Glomerular endothelial cell (primary cell): ENCODE results near the gene HMGN2. TPM values are rescaled to one million over a fixed set of nuclear protein-coding genes. Genes with fewer than 3 reads are reported as not detected.

Experiments
- DNase-seq: peaks from one replicate; pipeline ENCODE4 v3.0.0-alpha.2; 2011; ENCODE audit warnings: low read depth, low spot score; ENCODE audit errors: extremely low read depth
- total RNA-seq: library from RNA; depleted of rRNA; stranded (reverse); fragments of >200 nt; gene quantifications from 2 replicates; pipeline ENCODE4 v1.2.3, GENCODE V29; 2015

The HMGN2 gene
- total RNA-seq, result 218 and 234 TPM in 2 replicates

DNA sequence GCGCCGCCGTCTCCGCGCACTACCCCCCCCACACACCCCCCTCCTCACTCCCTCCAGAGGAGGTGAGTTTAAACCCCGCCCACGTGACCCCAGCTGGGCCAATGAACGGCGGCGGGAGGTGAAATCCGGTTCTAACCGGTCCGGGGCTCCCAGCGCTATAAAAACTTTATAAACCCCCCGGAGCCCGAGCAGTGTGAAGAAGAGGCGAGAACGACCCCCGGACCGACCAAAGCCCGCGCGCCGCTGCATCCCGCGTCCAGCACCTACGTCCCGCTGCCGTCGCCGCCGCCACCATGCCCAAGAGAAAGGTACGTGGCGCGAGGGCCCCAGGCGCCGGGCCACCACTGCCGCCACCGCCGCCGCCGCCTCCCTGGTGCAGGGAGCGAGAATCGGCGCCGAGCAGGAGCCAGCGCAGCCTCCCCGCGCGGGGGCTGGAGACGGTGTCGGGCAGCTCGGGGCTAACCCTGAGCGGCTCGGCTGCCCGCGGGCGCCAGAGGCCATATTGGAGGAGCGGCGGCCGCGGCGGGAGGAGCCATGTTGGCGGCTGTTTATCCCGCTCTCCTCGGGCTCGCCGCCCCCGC lies at the start of gene HMGN2:
Gene HMGN2, plus strand, starts transcription at position 121 of the 581 bp plus-strand sequence. Its CDS starts 173 bp downstream, at position 294.
- DNase-seq, result no peak

DNA sequence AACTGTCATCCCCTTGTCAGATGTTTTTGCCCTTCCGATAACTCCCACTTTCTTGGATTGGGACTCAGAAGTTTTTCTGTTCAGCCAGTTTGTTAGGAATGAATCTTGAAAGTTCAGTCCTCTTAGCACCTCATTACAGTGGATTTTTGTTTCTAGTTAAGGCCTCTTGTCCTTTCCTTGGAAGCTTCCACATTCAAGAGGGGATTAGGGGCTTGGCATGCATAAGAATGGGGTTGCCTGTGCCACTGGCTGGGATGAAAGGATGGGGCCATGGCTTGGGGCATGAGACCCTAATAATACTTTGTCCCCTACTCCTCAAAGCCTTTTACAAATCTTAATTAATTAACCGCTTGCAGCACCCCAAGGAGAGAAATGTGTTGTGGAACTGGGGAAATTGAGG lies 42.5 kb upstream of the HMGN2 start:
- DNase-seq, result no peak

DNA sequence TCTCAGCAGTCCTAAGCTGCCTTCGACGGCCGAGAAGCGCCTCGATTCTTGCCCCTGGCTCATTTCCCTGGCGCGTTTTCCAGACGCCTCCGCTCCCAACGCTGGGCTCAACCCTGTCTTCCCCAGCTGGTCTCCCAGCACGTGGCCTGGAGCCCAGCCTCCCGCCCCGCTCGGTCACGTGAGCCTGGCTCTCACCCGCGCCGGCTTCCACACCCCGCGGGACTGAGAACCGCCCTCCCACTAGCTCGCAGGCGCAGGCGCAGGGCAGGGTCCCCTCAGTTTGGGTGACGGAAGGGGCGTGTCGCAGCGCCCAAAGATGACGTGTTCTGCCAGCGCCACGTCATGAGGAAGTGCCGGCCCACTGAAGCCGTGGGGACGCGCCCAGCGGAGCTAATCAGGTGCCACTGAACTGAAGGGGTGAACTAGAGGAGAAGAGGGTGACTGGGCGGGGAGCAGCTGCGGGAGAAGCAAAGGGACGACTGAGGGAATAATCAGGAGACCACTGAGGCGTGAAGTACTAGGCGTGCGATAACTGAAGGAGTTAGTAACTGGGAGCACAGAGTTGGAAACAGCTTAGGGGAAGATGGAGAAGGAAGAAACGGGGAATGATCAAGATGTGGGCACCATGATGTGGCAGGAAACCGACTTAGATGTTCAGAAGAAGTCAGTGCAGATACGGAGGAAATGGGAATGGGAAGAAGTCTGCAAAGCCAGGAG lies 40.1 kb upstream of the HMGN2 start, which contains the start of gene DHDDS:
Gene DHDDS, plus strand, starts transcription at position 343 of the 717 bp plus-strand sequence. CDS start 625 bp downstream, outside the sequence.
- peak; percentile 70 for DNase-seq

DNA sequence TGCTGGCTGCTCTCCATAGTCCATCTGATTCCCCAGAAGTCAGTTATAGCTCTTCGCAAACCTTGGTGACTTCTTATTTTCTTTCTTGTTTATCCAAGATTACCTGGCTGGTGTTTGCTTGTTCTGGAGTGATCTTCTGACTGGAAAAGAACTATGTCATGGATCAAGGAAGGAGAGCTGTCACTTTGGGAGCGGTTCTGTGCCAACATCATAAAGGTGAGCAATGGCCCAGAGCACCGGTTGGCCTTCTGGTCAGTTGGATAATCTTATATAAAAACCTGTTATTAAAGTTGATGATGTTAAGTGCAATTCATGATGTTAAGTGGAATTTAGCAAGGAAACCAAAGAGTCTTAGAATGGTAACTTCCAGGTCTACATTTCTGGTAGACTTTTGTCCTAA lies 39.4 kb upstream of the HMGN2 start:
- no peak for DNase-seq

DNA sequence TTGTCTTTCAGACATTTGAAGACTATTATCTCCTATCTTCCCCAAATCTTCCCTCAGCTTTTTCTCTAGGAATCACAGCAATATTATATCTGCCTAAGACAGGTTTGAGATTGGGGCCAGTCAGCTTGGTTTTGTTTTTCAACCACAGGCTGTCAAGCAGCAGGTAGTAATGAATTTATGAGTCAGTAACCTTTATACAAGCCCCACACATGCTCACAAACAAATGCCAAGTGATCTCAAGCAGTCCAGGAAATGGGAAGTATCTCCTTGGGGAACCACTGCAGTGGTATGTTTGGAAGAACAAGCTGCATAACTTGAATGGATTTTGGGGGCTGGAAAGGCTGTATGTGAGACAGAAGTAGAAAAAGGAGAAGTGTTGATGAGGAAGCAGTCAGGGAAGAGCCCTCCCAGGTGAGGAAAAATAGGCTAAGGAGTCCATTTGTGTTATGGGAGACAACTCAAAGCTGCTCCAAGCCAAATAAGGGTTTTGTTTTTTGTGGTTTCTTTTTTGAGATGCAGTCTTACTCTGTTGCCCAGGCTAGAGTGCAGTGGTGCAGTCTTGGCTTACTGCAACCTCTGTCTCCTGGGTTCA lies 38.0 kb upstream of the HMGN2 start:
- no peak for DNase-seq

DNA sequence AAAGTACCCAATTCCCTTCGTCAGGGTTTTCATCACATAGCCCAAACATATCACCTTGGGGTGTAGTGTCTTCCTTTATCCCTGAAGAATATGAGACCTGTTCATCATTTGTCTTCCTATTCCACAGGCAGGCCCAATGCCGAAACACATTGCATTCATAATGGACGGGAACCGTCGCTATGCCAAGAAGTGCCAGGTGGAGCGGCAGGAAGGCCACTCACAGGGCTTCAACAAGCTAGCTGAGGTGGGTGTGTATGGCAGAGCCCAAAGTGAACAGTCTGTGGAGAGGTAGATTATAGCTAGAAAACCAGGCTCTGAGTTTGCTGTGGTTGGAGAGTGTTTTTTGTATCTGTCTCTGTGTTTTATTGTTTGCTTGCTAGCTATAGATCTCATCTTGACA lies 34.2 kb upstream of the HMGN2 start:
- DNase-seq, result no peak

DNA sequence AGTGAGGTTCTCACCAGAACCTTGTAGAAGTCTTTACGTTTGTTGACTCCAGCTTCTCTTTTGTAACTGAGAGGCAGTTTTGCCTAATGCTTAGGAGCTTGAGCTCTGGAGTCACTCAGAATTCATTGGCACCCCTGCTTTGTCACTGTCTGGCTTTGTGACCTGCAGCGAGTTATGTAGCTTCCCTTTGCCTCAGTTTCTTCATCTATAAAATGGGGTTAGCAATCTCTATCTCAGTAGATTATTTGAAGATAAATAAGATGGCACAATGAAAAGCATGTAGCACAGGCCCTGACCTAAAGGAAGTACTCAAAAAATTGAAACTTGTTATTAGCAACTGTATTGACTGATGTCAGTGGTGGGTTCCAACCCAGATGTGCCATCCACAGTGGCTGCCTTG lies 32.0 kb upstream of the HMGN2 start:
- no peak for DNase-seq

DNA sequence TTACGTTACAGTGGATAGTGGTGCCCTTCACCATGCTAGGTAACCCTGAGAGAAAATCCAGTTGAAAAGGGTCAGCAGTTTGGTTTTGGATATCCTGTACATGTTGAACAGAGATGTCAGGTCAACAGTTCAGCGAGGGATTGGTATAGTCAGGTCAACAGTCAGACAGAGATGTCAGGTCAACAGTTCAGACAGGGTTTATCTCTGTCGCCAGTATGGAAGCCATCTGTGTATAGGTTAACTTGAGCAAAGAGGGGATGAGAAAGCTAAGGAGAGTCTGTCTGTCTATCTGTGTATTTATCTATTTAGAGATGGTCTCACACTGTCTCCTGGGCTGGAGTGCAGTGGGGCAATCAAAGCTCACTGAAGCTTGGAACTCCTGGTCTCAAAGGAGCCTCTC lies 22.4 kb upstream of the HMGN2 start:
- no peak for DNase-seq

DNA sequence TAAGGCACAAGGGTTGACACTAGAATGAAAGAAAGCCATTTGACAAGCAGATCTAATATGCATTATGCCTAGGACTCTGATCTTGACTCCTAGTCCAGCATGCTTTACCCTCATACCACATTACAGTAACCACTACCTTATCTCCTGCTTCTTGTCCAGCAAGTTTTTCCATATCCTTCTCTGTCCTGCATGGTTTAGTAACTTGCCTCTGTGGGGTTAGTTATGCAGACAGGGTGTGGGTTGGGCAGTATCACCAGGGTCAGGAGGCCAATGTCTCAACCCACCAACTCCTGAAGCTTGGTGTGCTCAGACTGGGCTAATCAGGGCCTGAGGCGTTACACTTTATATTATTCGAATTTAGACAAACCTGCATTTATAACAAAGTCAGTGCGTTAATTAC lies 21.3 kb upstream of the HMGN2 start:
- DNase-seq, result no peak

DNA sequence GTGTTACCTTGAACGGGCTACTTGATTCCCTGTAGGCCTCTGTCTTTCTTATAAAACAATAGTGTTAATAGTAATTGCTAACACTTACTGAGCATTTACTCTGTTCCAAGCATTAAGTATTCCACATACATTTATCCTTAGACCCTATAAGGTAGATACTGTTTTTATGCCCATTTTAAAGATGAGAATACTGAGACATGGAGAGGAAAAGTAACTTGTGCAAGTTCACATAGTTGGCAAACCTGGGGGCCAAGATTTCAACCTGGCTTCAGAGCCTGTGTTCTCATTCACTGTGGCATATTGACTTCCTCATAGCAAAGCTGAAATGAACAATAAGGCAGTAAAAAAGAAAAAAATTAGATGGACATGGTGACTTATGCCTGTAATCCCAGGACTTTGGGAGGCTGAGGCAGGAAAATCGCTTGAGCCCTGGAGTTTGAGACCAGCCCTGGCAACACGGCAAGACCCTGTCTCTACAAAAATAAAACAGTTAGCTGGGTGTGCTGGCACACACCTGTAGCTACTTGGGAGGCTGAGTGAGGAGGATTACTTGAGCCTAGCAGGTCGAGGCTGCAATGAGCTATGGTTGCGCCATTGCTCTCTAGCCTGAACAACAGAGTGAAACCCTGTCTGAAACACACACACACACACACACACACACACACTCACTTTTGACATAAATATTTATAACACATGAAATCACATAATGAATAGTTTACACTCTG lies 19.6 kb upstream of the HMGN2 start:
- DNase-seq, result no peak

DNA sequence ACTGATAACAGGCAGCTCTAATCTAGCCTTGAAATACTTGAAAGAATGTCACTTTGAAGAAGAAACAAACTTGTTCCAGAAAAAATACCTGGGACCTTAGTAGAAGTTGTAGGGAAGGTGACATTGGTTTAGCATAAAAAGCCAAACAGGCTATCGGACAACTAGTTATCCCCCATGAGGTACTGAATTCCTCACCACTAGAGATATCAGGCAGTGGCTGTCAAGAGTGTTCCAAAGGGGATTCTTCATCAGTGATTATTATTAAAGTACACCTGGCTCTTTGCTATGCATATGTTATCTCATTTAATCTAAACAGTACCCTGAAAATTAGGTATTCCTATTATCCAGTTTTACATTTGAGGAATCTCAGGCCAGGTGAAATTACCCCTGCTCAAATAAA lies 13.1 kb upstream of the HMGN2 start:
- no peak for DNase-seq

DNA sequence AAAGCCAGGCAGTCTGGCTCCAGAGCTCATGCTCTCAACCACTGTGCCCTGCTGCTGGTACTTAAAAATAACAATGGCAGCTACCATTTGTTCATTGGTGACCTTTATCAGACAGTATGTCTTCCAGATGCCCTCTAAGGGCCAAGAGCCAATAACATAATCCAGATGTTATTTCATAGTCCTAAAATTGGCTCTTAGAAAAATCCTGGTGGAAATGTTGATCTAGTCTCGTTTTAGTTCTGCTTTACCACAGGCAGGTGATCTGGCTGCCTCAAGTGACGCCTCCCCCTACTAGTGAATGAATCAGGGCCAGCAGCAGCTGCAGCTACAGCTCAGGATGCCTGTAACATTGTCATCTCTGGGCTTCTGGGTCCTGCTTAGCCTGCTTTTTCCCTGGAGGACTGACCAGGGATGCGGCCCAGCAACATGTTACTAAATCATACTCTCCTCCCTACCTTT lies 12.6 kb upstream of the HMGN2 start:
- no peak for DNase-seq

DNA sequence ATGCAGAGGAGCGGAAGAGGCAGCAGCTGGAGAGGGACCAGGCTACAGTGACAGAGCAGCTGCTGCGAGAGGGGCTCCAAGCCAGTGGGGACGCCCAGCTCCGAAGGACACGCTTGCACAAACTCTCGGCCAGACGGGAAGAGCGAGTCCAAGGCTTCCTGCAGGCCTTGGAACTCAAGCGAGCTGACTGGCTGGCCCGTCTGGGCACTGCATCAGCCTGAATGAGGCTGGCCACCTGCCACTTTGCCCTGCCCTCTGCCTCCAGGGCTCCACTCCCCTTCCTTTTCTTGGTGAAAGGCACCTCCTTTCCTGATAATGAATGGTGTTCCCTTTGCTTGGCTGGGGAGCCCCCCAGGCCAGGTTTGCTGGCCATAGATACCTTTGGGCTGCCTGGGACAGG lies 3.3 kb upstream of the HMGN2 start:
- DNase-seq, result no peak

DNA sequence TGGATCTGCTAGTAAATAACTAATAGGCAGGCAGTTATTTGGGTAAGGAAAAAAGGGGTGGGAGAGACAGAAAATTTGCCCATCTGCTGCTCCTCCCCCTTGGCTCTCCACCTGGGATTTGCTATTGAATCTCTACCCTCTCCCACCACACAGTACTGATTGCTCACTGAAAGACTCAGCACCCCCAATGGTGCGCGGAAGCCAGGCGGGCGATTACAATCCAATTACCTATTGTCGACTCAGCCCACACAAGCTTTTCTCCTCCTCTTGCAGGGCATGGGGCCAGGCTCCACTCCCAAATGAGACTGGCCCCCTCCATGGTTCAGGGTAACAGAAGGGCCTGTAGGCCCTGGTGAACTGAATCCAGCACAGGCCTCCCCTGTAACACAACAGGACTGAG lies 2.7 kb upstream of the HMGN2 start:
- no peak for DNase-seq

DNA sequence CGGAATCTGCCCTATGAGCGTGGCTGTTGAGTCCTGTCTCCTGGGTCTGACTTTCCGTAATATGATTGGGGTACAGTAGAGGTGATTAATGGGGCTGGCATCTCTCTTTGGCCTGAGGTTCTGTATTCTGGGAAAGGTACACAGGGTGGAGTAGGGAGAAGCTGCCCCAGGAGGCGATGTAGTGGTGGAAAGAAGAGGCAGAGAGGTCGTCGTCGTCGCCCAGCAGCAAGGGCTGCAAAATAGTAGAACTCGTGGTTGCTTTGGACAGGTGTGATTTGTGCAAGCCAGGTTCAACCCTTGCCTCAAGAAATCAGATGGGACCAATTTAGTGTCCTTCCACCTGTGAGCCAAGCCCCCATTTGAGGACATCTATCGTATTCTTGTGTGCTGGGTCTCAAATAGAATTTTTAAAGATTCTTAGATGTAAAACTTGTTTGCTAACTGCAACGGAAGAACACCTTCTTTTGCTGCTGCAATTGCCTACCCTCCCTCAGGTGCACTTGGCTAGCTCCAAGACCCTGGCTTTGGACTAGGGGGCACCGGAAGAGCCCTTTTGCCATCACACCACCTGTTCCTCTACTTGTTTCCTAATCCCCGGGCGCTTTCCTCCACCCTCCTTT lies 1.3 kb upstream of the HMGN2 start:
- no peak for DNase-seq

DNA sequence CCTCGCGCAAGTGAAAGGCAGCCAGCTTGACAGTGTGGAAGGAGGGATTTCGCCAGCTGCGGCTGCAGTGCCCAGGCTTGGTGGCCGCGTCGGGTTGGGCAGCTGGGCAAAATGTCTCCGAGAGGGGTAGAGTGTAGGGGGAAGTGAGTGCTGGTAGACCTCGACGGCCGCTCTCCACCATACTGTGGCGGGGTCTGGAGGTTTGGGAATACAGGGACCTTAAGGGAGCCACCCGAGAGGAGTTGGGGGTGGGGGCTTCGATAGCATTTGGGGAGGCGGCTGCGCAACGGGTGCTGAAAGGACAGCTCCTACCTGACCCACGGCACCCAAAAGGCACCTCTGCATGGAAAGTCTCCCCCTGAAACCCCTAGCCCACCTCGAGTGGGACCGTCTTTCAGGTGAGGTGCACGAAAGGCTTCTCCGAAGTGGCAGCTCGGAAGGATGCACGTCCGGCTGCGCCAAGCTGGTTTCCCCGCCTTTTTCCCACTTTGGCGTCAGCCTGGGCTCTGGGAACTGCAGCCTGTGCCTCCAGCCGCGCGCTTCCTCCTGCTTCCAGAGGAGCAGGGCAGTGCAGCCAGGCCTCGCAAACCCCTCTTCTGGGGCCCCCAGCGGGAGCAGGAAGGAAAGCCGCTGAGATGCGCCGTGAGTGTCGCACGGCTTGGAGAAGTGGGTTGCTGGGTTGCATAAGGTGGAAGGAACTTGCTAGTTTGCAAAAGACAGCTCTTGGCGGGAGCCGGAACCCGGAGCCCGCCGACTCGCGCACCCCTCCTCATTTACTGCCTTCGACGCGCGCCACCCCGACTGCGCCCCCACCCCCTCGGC lies 531 bp upstream of the HMGN2 start:
- DNase-seq, result no peak

DNA sequence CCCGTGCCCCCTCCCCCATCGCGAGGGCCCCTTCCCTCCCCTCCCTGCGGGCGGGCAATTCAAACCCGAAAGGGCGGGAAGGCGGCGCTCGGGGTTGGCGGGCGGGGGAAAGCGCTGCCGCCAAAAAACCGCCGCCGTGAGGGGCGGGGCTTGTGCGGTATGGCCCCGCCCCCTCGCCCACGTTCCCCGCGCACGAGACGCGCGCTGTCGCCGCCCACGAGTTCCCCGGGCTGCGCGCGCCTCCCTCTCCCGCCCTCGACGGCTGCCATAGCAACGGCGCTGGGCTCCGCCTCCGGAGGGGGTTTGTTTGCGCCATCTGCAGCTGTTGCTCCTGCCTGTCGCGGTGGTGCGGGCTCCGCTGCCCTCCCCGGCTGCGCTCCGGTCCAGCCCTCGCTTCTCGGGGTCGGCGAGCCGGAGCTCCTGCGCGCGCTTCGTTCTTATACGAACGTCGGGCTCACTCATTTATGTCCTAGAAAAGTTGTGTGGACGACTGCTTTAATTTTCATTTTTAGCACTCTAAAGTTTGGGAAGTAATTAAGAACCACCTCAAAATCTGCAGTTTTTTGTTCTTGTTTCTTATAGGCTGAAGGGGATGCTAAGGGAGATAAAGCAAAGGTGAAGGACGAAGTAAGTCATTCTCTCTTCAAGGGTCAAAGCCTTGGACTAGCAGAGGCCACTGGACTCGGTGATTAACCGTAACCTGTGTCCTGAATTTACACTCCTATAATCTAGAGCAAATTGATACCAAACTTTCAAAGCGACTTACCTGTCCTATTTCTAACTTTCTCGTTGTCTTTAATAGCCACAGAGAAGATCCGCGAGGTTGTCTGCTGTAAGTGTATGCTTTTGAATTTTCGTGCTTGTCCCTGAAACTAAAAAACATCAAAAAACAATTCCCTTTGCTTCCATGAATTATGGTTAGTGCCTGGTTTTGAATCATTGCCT lies 933 bp downstream of the HMGN2 start:
- no peak for DNase-seq

DNA sequence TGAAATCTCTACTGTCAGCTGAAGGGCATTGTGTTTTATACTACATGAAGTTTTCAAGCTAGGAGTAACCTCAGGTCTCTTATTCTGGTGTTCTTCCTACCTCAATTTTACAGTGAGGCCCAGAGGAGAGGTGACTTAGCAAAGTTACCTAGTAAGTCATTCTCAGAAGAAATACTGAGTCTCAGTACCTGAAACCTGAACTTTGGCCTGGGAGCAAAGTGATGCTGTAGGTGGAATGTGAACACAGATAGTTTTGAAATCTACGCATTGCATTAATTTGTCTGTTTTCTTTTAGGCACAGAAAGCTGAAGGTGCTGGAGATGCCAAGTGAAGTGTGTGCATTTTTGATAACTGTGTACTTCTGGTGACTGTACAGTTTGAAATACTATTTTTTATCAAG lies 2.6 kb downstream of the HMGN2 start:
- no peak for DNase-seq

DNA sequence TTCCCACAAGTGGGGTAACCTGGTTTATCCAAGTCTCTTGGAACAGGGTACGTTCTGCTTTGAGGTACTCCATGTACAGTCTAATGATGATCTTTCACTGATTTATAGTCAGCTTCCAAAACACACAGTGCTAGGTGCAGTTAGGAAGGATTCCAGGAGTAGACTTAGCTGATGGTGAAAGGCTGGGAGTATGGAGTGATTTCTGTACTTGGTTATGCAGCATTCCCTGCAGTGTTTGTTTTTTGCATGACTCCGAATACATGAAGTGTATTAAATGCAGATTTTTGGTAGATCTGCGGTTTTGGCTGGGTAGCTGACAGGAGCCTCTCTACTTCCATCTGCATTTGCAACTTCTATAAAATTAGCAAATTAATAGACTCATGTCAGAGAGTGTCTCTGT lies 3.7 kb downstream of the HMGN2 start:
- DNase-seq, result no peak
